CD4-positive, alpha-beta T cell treated with Interleukin-17A for 4 hours (primary cell): ENCODE measurements around the gene PGM2L1.
"Not testable (repeated sequence)": the region's sequence is repeated elsewhere in the genome, so short reads cannot be mapped to it uniquely, and the experiment has no call there.

Experiments used
- DNase-seq: peaks from one replicate; pipeline ENCODE4 v3.0.0-alpha.2; 2020; ENCODE audit warnings: mixed read lengths

PGM2L1 gene

DNA sequence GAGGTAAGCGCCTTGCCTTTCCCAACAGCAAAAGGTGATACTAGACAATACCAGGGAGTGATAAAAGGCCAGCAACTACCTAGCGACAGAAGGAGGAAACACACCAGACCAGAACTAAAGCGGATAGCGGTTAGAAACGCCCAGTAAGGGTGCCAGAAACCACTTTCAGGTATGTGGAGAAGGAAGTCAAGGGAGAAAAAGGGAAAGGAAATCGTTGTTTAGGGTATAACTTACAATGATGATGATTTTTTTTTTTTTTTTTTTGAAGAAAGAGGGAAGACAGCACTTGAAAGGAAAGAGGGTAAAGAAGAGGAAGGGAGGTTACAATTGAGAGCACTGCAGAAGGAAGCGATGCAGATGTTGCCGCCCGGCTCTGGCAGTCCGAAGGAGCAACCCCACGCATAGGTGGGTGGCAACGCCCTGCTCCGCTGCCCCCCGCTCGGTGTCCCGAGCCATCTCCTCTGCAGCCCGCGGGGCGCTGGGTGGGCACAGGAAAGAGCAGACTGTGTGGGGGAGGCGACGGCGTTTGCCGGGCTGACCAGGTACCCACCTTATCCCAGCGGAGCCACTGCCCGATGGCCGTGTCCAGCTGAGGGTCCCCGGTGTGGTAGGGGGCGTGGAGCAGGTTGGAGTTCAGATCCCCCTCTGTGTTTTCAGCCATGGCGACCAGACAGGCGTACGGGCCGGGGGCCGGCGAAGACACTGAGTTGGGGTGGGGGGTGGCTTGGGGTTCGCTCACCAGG lies 561 bp downstream of the PGM2L1 start:
- peak; percentile 58 for DNase-seq

GRCh38 chr11:74392256-74392655 lies 6.0 kb downstream of the PGM2L1 start:
- DNase-seq: no peak

DNA sequence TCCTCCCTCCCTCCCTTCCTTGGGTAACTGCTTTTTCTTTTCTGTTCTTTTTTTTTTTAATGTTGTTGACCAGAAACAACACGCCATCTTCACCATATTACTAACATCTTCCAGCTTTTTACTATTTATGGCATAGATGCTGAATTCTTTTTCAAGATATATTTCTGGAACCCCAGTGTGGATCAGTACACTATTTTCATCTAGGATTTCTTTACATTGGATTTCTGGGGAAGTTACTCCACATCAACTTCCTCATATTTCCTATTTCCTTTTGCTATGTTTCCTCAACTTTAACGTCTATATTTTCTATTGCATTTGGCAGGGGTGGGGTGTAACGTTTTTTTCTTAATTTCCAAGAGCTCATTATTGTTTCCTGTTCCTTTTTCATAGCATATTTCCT lies 7.0 kb downstream of the PGM2L1 start:
- DNase-seq: no peak

DNA sequence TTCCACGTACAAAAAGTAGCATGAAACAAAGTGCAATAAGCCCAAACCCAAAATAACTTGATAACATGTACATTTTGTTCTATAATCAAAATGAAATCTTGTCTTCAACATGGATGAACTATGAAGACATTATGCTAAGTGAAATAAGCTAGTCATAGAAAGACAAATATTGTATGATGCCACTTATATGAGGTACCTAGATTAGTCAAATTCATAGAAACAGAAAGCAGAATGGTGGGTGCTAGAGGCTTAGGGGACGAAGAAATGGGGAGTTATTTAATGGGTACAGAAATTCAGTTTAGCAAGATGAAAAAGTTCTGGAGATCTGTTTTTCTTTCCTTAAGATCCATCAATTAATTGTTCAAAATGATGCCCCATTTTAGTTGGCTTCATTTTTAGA lies 7.5 kb downstream of the PGM2L1 start:
- DNase-seq: no peak

GRCh38 chr11:74388678-74389327 lies 9.4 kb downstream of the PGM2L1 start:
- peak; percentile 80 for DNase-seq

- no peak for DNase-seq
Measured at GRCh38 chr11:74384641-74385040, 13.6 kb downstream of the PGM2L1 start.

DNA sequence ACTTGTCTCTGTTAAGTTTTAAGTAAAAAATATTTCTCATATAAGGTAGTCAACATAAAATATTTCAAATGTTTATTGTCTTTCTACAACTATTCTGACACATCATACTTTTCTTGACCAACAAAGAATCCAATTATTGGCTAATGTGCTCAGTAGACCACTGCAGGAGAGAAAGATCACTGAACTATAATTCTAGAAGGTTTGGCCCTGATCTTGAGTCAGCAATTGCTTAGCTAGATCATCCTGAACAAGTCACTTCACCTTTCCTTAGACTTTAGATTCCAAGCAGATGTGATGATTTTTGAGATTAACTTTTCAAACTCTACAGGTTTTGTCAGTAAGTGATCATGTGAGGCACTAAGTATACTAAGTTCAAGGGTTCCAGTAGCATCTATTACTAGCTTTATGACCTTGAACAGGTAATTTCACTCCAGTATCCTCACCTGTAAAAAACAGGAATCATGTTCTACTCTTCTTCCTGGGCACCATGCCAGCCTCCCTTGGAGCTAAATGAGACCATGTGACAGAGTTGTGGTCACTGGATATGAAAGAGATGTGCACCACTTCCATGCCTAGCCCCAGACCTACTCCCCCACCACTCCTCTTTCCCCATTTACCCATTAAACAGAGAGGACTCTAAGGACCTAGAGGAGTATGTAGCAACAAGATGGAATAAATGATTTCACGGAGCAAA lies 17.3 kb downstream of the PGM2L1 start:
- no peak for DNase-seq

DNA sequence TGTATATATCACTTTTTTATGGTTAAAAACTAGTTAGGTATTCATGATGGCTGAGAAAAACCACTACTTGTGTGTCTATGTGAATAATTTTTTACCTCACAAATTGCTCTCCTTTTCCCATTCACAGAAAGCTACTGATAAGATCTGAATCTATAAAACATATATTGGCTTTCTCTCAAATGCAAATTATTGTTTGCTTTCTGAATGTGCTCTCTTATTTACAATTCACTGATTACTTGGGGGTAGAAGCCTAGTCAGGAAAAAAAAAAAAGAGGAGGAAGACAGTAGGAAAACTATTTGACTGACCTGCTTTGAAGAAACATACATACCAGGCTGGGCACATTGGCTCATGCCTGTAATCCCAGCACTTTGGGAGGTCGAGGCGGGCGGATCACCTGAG lies 20.5 kb downstream of the PGM2L1 start:
- no peak for DNase-seq

DNA sequence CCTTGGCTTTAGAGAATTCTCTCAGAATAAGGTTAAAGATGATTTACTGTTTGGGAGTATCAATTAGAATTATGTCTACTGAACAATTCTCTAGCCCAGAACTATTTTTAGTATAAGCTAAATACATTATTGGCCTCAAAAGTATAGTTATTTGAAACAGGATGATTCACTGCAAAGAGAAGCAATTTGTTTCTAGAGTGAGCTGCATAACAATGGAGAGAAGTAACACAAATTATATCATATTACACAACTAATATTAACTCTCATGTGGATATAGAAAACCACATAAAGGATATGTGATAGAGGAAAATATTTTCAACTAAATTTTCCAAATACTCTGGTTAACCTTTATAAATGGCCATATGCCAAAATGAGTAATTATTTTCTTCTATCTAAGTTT lies 24.9 kb downstream of the PGM2L1 start:
- no peak for DNase-seq

- DNase-seq: no peak
Measured at GRCh38 chr11:74371269-74372052, 26.8 kb downstream of the PGM2L1 start.

DNA sequence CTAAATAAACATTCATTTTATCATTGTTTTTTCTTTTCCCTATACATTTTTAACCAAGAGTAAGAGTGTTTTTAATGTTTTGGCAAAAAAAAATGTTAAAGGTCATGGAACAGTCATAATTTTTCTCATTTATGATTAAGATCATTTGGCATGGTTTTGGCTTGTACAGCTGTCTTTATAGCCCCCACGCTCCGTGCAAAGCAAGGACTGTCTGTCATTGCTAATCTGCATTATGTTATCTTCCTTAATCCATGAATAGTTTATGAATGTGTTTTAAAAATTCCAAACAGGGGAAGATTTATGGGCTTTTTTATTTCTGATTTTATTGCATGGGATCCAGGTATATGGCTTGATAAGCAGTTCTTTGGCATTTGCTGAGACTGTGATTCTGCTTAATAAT lies 28.1 kb downstream of the PGM2L1 start:
- DNase-seq: no peak

DNA sequence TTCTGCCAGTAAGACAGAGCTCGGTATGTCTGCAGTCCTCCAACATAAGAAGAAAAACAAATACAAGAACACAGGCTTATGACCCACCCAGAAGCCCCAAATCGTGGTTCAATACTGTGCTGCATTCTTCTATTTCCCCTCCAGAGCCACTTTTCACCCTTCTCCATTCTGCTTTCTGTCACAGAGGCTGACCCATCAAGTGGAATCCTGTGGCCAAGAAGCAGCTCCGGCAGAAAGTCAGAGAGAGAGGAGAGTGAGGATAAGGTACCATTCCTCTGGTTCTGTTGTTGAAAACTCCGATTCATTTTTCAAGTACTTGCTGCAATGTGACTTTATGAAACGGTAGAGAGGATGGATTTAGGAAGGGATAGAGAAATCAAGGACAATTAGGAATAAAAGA lies 30.4 kb downstream of the PGM2L1 start:
- no peak for DNase-seq

GRCh38 chr11:74366576-74366975 lies 31.7 kb downstream of the PGM2L1 start:
- DNase-seq: no peak

GRCh38 chr11:74365805-74366204 lies 32.4 kb downstream of the PGM2L1 start:
- not testable (repeated sequence) for DNase-seq

DNA sequence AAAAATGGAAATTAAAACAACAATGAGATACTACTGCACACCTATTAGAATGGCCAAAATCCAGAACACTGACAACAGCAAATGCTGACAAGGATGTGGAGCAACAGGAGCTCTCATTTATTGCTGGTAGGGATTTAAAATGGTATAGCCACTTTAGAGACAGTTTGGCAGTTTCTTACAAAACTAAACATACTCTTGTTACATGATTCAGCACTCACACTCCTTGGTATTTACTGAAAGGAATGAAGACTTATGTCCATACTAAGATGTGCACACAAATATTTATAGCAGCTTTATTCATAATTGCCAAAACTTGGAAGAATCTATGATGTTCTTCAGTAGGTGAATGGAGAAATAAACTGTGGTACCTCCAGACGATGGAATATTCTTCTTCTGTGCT lies 40.8 kb downstream of the PGM2L1 start:
- no peak for DNase-seq

DNA sequence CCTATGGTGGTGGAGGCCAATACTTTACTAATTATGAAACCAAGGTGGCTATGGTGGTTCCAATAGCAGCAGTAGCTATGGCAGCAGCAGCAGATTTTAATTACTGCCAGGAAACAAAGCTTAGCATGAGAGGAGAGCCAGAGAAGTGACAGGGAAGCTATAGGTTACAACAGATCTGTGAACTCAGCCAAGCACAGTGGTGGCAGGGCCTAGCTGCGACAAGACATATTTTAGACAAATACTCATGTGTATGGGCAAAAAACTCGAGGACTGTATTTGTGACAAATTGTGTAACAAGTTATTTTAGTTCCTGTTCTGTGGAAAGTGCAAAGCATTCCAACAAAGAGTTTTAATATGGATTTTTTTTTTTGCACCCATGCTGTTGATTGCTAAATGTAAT lies 42.6 kb downstream of the PGM2L1 start:
- DNase-seq: no peak

GRCh38 chr11:74354036-74354435 lies 44.2 kb downstream of the PGM2L1 start:
- no peak for DNase-seq

- DNase-seq: no peak
Measured at GRCh38 chr11:74347381-74347780, 50.9 kb downstream of the PGM2L1 start.

DNA sequence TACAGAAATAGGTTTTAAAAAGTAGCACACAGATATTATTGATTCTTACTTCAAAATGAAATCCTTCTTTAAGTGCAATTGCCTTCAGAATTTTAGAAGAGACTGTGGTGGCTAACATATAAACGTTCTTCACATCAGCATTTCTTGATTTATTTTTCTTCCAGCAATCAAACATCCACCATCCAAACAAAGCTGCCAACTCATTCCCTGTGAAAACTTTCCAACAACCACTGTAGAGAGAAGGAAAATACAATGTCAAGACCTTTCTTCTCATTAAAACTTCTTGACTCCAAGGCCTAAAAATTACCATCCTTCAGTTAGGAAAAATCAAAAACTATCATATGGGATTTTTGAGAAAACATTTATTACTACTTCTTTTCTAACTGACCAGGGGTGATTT lies 52.8 kb downstream of the PGM2L1 start:
- no peak for DNase-seq

DNA sequence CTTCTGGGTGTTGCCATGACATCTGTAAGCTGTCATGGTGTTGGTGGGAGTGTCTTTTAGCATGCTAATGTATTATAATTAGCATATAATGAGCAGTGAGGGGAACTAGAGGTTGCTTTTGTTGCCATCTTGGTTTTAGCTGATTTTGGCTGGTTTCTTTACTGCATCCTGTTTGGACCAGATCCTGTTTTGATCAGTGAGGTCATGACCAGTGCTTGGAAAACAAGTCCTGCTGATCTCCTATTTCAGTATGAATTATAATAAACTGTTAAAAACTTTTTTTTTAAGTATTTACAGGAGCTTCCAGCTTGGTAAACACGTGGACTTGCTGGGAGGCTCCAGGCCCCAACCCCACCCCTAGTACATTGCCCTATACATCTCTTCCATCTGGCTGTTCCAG lies 56.3 kb downstream of the PGM2L1 start:
- no peak for DNase-seq

- no peak for DNase-seq
Measured at GRCh38 chr11:74339619-74340018, 58.6 kb downstream of the PGM2L1 start.

DNA sequence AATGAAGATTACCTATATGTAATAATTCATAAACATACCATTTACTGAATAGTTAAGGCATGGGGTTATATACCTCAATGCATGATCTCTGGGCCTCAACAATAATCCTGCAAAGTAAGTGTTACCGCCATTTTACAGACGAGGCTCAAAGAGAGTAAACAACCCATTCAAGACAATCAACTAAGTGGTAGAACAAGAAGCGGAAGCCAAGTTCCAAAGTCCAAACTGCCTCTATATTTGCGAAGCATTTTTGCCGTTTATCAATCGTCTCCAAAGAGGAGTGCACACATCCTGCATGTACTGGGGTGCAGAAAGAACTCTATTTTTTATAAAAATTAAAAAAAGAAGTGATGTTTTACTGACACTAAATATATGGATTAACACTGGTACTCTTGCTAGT lies 59.3 kb downstream of the PGM2L1 start:
- no peak for DNase-seq

DNA sequence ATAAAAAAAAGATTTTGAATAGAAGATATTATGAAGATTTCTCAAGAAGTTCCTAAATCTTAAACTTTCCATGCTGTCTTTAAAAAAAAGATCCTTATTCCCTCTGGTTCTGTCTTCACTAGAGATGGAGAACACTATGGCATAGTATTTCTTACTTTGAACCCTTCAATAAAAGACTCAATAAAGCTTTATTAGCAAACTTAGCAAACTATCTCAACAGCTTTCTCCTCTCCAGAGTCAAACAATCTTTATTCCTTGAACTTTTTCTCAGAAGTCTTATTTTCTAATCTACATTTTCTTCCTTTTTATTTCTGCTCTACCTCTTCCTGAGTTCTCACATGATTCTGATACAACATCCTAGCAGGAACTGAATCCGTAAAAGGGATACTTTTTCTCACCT lies 65.0 kb downstream of the PGM2L1 start:
- DNase-seq: no peak
